HG03280 (cell line): Measurements from ENCODE around the gene NAPA.

ENCODE experiments used
- ATAC-seq: cut with Tn5 transposase; IDR thresholded peaks from one replicate; pipeline ENCODE4 v1.9.1; 2021; ENCODE audit warnings: mild to moderate bottlenecking, moderate library complexity; ENCODE audit not compliant: unreplicated experiment

Gene NAPA

DNA sequence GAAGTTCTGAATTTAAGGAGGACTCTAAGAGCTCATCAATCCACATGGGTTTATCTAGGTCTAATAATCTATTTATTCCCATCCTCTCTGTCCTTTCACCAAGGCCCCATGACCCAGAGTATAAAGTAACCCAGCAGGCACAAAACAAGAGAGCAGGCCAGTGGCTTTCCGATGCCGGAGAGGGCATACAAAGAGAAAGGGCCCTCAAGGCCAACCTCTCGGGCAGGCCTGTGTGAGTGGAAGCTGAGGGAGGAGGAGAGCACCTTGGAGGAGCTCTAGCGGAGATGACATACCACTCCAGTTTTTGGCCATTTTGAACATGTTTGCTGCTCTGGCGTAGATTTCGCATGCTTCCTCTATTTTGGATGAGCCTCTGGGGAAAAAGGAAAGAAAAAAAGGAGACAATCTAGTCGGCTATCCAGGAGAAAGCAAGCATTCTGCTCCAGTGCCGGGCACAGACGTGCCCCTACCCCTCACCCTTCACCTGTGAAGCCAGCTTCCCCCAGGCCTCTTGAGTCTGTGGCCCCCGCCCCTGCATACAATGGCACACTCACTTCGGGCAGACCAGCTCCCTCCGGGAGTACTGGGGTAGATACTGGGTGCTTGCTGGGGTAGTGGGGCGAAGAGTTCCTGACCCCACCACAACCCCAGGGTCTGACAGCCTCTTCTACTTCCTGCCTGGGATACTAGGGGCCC, 11.6 kb downstream of the NAPA start:
- ATAC-seq: no peak

DNA sequence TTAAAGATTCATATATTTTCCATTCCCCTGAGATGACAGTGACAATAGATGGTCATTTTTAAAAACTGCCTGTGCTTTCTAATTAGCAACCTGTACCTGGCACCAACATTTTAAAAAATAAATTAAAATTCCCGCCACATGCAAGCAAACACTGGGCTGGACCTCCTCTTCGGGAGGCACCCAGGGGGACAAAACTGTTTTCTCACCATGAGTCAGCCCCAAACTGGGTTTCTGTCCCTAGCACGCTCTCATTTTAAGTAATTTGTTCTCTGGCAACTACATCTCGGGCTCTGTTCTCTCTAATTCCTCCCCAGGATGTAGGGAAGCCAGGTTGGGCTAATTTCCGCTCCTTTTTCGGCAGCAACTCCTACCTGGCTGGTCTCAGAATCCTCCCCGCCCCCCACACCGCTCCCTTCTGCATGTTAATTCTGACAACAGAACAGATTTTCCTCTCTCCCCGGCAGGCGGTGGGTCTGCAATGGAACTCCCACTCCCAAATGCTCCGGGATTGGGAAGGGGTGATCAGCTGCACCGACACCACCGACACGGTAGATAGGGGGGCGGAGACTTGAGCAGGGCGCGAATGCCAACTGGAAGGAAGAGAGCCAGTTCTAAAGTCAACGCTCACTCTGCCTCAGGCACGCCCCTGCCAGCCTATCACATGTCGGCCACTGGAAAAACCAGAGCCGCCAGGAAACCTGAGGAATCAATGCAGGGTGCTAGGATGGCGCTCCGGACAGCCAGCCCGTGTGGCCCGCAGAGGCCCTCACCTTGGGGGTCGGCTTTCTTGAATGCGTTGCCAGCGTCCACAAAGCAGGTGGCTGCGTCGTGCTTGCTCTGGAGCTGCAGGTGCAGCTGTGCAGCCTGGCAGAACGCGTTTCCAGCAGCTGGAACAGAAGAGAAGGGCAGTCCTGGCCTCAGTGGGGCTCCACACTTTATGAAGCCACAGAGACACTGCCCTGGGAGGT, 14.7 kb downstream of the NAPA start:
- ATAC-seq: no peak

DNA sequence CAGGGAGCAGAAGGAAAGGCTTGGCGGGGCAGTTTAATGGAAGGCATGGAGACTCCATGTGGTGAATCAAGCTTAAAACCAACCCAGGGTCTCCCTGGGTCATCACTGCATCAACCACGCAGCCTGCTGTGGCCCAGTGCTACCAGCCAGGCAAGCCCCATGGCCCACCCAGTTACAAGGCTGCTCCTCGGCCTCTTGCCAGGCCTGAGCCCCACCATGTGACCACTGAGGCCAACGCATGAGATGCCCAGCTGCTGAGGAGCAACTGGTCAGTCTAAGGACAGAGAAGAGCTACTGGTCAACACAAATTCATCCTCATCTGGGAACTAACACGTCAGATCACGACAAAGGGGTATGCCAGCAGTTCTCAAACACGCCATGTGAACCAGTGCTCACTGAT, 15.5 kb downstream of the NAPA start:
- ATAC-seq: no peak

DNA sequence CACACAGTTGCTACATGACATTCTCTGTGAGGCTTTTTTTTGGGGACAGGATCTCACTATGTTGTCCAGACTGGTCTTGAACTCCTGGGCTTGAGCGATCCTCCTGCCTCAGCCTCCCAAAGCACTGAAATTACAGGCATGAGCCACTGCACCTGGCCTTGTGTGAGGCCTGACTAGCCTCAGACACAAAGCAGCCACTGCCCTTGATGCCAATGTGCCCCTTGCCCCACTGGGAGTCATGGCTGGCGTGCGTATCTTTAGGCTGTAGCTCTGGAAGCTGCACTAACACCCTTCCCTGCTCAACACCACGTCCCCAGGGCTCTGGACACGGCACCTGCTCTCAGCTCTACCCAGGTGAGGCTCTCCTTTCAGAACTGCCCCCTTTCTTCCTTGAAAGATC, 16.3 kb downstream of the NAPA start:
- no peak for ATAC-seq

DNA sequence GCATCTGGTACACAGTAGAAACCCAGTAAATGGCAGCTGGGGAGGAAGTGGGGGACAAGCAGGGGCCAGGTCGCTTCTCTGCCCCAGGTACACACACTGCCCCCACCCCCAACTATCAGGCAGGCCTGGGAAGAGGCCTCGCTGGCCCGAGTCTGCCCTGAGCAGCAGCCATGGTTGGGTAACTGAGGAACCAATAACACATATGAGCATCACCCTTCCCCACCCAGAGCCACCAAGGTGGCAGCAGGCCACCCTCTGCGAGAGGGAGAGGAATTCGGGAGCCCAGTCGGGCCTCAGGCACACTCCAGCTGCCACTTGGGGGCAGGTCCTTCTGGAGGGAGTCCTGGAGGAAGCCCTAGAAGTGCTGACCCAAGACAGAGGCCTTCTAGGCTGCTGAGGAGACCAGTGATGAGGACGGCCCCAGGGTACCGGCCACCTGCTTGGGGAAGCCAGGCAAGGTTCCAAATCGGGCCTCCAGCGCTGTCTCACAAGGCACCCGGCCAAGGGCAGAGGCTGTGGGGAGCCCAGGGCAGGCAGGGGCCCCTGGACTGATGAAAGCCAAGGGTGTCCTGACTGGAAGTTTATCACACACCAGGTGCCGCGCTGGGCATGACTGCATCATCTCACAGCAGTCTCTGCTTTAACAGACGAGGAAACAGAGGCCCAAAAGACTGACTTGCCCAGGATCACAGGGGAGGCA, 16.9 kb downstream of the NAPA start:
- no peak for ATAC-seq

DNA sequence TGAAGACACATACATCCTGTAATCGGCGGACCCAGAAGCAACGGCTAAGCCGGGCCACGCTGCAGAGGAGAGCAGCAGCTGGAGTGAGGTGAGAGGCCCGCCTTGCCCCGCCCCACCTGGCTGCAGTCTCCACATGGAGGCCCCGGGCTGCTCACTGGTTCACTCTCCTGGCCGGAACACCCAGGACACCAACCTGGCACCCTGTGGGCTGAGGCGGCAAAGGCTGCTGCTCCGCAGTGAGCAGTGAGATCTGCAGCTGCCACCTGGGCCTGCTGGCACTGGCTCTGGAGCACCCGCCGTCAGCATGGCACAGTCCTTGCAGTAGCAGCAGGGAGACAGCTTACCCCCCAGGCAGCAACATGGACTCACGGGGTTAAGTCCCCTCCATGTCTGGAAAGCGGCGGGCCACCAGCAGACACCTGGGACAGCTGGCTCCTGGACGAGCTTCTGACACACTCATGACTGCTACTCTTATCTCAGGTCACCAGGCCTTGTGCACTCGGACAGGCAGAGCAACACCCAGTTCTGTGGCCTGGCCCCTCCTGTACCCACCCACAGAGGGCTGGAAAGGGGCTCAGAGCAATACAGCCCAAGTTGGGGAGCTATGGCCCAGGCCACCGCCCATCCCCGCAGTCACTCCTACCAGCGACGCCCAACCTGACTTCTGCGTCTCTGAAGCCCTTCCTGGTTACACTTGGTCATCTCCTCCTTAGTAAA, 17.7 kb downstream of the NAPA start:
- no peak for ATAC-seq

DNA sequence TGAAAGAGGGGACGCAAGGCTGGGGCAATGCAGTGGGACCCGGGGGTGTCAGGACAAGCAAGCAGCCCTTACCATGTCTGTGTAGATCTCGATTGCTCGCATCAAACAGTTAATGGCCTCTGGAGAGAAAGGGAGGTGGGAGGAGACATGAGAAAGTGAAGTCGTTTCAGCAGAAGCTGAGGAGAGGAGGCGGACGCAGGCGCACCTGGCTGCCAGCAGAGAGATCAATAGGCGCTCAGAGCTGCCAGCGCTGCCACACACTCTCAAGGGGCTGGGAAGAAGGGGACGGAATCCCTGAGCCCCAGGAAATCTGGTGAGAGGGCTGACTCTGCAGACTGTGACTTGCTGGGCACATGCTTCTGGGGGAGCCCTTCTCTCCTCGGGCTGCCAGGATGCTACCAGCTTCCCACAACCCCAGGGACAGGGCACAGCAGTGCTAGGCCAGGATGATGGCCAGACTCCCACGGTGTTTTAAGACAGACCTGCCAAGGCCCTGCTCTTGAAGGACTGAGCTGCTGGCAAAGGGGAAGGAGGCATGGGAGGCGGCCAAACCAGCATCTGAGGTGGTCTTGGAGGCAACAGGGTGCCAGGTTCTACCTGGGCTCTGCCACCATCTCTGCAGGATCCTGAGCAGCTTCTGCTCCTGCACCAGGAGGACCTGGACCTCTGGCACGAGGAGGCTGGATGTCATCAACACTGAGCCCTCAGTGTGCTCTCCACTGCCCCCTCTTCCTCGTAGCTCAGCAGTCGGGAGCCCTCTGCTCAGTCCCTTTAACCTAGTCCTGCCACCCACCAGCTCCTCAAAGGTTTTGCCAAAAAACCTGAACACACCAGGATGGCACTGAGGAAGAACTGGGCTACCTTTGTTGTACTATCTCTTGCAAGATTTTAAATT, 19.1 kb downstream of the NAPA start:
- no peak for ATAC-seq

DNA sequence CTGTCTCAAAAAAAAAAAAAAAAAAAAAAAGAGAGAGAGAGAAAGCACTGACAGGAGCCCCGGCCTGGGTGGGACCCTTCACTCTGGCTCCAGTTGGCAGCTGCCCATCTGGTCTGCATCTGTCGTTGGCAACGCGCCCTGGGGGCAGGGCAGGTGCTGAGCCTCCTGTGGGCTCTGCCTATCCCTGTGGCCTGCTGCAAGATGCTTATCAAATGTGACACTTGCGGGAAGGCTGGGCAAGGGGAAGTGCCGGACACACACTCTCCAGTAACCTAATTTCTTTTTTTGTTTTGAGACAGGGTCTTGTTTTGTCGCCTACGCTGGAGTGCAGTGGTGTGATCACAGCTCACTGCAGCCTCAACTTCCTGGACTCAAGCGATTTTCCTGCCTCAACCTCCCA, 20.1 kb downstream of the NAPA start:
- ATAC-seq: no peak

DNA sequence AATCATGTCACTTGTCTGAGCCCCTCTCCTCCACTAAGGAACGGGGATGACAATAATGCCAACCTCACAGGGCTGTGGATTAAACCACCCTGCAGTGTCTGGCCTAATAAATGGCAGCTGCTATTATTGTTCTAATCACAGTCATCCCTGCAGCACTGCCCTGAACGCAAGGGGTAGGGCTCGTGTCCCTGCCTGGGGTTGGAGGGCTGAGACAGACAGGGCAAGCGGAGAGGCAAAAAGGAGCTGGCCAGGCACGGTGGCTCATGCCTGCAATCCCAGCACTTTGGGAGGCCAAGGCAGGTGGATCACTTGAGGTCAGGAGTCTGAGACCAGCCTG, 20.7 kb downstream of the NAPA start:
- ATAC-seq: no peak

DNA sequence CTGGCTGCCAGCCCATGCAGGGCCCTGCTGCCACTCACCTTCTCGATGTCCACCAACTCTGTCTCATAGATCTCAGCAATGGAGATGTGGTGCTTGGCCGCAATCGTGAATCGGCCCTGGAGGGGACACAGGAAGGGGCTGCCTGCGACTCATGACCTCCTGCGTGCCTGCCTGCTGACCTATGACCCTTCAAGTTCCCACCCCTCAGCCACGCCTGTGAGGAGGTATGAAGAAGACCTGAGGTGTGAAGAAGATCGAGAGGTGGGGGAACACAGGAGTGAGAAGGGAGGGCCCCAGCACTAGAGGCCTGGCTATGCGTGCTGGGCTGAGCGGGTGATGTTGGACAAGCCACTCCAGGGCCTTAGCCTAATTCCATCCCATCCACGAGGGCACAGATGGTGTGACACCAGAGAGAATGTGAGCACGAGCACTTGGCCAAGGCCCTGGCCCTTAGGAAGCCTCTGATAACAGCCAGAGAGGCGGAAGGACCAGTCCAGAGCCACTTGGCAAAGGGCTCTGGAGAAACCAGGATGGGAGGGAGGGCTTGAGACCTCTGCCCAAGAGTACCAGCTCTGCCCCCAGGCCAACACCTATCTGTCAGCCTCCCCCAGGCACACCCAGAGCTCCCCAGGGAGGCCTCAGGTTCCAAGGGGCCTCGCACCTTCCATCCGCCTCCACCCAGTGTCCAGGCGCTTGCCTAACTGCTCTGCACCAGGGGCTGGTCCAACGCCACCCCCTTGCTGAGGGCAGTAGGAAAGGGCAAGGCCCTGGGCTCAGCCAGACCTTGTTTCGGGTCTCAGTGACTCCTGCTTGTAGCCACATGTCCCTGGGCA, 21.3 kb downstream of the NAPA start:
- no peak for ATAC-seq

DNA sequence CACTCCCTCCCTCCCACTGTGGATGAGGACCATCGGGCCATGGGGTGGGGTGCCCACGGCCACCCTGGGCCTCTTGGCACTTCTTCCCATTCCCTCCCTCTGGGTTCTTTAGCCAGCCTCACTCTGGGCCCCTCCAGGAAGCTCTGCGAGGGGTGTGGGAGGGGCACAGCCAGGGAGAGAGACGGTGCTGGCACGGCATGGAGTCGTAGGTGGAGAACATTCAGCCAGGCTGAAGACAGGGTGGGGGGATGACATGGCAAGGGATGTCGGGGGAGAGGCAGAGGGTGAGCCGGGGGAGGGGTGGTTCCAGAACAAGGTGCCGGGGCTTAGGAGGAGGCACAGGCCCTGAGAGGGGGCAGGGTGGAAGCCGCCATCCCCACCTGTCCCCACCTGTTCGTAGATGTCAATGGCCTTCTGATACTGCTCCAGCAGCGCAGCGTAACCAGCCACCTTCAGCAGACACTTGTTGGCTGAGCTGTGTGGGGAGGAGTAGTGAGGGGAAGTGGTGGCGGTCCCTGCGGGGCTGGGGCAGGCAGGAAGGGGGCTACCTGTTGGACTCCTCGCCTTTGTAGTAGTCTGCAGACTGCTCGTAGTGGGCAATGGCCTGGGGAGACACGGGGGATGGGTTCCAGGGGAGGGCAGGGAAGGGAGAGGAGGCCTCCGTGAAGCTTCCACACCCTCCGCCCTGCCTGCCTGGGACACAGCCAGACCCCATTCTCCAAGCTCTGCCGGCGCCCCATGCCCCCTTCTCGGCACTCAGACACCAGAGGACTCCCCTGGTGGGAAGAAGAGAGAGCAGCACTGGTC, 22.1 kb downstream of the NAPA start:
- no peak for ATAC-seq

DNA sequence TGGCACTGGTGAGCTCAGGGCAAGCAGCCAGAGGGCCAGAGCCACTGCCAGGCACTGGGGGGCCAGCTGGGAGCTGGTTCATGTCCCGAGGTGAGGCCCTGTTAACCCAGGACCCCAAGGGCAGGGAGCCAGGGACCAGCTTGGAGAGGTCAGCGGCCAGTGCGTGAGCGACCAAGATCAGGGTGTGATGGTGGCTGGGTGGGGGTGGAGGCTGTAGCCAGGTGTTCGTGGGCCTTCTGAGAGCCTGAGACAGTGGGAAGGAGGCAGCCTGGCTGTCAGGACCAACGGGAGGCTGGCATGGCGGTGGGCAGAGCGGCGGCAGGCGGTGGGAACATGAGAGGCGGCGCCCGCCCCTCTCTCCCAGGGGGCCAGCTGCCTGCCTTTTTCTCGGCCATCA, 22.7 kb downstream of the NAPA start:
- ATAC-seq: no peak

DNA sequence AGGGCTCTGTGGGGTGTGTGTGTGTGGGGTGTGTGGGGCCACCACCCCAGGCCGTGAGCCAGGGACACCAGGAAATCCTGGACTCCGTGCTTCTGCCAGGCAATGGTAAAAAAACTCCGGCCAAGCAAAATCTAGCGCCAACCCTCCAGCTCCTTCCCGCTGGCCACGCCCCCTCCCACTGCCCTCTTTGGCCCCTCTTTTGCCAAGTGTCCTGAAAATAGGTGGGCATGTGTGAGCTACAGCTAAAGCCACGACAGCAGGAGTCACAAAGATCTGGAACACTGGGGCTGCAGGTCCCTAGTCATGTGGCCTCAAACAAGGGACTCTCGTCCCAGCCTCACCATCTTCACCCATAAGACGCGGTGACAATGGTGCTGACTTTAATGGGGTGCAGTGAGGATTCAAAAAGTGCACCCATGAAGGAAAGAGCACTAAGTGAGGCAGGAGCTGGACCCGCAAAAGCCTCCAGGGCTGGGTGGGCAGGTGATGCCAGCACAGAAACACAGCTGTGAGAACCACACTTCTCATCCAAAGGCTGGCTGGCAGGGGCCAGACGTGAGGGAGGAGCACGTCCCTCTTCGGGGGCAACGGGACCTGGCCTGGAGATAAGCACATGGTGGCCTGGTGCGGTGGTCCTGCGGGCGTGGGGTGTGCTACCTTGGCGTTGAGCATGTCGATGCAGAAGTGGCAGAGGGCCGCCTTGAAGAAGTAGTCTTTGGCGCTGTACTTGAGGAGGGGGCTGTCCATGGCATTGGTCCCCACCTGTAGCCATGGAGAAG, 23.3 kb downstream of the NAPA start:
- ATAC-seq: no peak

DNA sequence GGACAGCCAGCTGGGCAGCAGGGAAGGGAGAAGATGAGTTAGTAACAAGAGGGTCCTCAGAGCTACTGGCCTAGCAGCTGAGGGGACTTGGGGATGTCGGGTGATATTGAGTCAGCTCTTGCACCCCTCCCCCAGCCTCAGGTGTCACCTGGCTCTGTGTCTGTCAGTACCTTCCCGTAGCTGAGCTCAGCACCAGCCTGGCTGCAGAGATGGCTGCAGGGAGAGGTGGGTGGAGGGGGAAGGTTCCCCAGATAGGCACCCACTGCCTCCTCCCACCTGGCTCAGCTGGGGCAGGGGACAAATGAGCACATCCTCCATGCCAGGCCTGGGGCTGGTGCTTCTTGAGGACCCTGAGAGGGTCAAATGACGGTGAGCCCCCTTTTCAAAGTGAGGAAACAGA, 24.0 kb downstream of the NAPA start:
- ATAC-seq: no peak

DNA sequence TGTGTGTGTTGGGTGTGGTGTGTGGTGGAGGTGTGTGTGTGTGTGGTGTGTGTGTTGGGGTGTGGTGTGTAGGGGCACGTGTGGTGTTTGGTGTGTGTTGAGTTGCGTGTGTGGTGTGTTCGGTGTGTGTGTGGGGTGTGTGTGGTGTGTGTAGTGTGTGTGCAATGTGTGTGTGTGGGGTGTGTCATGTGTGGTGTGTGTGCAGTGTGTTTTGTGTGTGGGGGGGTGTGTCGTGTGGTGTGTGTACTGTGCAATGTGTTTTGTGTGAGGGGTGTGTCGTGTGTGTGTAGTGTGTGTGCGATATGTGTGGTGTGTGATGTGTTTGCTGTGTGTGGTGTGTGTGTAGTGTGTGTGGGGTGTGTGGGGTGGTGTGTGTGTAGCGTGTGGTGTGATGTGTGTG, 24.8 kb downstream of the NAPA start:
- ATAC-seq: no peak

DNA sequence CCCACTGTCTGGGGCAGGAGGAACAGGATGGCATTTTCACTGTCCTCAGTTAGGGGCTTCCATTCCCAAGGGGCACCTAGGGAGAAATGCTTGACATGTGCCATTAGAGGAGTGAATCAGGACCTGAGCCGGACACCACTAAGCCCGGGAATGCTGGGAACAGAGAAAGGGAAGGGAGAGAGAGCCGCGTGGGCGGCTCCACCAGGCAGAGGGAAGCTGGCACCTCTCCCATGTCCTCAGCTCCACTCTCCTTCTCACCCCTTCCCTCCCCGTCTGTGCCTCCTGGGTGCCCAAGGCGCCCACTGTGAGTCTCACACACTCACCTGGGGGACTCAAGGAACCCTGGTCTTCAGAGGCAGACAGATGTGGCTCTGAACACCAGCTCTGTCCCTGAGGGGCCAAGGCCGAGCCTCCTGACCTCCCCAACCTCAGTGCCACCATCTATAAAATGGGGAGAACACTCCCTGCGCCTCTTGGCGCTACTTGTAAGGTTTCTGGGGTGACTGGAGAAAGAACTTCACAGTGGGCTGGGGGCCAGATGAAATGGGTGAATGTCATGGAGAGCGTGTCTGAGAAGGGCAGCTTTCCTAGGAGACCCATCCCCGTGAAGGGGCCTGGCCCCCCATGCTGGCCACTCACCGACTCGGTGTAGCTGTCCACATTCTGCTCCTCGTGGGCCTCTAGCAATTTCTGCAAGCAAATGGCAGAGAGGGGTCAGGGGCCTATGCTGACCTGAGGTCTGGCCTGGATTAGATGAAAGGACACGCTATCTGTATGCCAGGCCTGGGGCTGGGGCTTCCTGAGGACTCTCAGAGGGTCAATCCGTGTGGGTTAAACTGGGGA, 25.6 kb downstream of the NAPA start:
- ATAC-seq: no peak
